ENCODE results near the gene MEGF8. TPM values are rescaled to one million over a fixed set of nuclear protein-coding genes. Genes with fewer than 3 reads are reported as not detected.
A peak's percentile ranks its signal among the peaks of the same experiment; 100 is the strongest.

MEGF8 gene
- total RNA-seq, 4 donors from 2014 or later = 12.5 to 150 (median 35.7) TPM

DNA sequence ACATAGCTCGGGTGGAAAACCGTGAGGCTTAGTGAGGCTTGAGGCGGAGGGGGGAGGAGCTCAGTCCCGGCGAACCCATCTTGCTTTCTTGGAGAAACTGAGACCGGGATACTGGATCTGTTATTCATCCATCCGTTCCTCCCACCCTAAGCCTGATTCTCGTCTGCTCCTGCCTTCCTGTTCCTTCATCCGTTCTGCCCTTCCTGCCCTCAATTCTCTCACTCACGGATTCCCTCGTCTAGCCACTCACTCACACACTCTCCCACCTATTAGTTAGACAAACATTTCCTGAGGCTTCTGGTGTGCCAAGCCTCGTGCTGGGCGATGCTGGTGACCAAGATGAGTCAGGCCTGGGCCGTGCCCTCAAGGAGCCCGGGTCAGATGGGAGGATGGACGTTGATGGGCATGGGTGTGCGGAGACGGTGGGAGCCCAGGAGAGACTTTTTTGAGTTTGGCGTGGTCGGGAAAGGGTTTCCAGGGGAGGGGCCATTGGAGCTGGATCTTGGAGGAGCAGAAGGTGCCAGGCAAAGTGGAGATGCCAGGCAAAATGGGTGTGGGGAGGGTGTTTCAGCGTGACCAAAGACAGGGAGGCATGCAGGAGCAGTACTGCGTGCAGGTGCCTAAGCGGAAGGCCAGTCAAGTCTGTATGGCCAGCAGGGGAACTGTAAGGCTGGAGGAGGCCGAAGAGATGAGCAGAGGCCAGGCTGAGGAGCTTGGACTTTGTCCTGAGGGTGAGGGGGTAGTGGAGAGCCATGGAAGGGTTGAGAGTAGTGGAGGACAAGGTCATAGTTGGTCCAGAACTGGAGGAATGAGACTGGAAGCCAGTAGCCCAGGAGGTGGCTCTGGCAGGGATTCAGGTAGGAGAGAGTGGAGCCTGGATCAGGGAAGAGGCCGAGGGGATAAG lies 72.1 kb downstream of the MEGF8 start:
- TF ChIP-seq, protein P1, sequence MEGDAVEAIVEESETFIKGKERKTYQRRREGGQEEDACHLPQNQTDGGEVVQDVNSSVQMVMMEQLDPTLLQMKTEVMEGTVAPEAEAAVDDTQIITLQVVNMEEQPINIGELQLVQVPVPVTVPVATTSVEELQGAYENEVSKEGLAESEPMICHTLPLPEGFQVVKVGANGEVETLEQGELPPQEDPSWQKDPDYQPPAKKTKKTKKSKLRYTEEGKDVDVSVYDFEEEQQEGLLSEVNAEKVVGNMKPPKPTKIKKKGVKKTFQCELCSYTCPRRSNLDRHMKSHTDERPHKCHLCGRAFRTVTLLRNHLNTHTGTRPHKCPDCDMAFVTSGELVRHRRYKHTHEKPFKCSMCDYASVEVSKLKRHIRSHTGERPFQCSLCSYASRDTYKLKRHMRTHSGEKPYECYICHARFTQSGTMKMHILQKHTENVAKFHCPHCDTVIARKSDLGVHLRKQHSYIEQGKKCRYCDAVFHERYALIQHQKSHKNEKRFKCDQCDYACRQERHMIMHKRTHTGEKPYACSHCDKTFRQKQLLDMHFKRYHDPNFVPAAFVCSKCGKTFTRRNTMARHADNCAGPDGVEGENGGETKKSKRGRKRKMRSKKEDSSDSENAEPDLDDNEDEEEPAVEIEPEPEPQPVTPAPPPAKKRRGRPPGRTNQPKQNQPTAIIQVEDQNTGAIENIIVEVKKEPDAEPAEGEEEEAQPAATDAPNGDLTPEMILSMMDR (IDR thresholded peaks at IDR 0.05) = no peak
- no peak for TF ChIP-seq POLR2A (IDR thresholded peaks at IDR 0.05)
- H3K27ac ChIP-seq = peak overlapping the region in 2 of 3 donors; percentile 51 to 52
- DNase-seq = peak in 1 of 2 donors; percentile 14
- intact Hi-C loops (cut with DNase I) = no loop called here
- H3K27me3 ChIP-seq = no peaks in the 10 kb centered on the region
- H3K4me3 ChIP-seq (replicated peaks in 1 of 3) = peak overlapping the region in 2 of 3 donors; percentile 10 to 40
- H3K36me3 ChIP-seq = no peaks in the 10 kb centered on the region
- 24 to 29% methylated on average over 25 of the region's 25 CpGs for WGBS, 2 donors
- peaks cover 12 to 28% of the 10 kb centered on the region in 2 donors for H3K4me1 ChIP-seq
- H3K9me3 ChIP-seq = no peaks in the 10 kb centered on the region

DNA sequence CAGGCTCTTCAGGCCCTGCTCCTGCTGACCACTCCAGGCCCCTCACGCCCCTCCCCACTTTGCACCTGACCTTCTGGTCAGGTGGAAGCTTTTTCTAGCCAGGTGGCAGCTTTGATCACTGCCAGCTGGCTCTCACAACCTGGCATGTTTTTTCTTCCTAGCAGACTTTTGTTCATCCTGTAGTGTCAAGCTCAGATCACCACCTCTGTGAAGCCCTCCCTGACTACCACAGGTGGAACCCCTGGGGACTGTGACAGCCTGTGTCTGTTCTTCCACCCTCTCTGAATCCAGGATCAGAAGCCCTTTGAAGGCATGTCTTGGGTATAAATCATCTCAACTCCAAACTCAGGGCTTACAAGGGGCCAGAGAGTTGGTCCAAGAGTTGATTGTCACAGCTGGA lies 75.0 kb downstream of the MEGF8 start:
- Histone ChIP-seq H3K36me3 (no peaks in the 10 kb centered on the region), H3K9me3 (no peaks in the 10 kb centered on the region), H3K4me3 (replicated peaks in 1 of 3) (no peak overlapping the region), H3K4me1 (peaks cover 13 to 28% of the 10 kb centered on the region in 2 donors), H3K27ac (no peak overlapping the region), H3K27me3 (no peaks in the 10 kb centered on the region)
- no peak for TF ChIP-seq POLR2A (IDR thresholded peaks at IDR 0.05)
- TF ChIP-seq, protein P1 (IDR thresholded peaks at IDR 0.05) = no peak
- no peak for DNase-seq
- WGBS, 2 donors = 93 to 100% methylated on average over 1 of the region's 1 CpG
- intact Hi-C loops (cut with DNase I) = no loop called here

DNA sequence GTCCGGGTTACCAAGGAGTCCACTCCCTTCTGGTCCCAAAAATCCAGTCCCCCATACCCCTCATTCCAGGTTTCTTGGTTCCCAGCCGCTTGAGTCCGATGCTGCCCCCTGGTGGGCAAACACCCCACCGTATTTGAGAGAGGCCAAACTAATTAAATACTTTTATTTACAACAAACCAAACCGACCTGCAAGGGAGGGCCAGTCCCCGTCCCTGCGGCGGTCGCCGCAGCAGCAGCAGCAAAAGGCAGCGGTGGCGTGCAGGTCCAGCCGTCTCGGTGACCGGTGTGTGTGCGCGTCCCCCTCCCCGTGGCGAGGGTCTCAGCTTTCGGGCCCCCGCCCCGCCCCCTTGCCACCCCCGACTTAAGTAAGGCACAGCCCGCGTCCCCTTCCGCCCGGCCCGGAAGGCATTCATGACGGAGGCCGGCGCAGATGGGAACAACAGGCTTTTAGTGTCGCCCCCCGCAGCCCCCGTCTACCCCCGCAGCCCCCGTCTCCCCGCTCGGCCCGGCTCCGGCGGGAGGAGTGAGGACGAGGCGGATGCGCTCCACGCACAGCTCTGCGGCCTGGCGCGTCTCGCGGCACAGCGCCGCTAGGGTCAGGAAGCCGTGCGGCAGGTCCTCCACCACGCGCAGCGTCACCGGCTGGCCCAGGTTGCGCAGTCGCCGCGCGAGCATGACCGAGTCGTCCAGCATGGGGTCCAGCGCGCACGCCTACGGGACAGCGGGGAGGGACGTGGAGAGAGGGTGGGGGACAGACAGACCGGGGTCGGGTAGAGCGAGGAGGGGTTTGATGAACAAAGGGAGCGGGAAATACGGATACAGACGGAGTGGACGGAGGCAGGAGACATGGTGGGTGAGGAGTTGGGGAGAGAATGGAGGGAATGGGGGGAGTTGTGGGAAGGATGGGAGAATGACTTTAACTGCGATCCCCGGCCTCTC lies 76.2 kb downstream of the MEGF8 start:
- no peaks in the 10 kb centered on the region for H3K36me3 ChIP-seq
- peak; percentile 78 to 83 for DNase-seq
- intact Hi-C loops (cut with DNase I) = no loop called here
- H3K4me1 ChIP-seq = peaks cover 13 to 24% of the 10 kb centered on the region in 2 donors
- no peaks in the 10 kb centered on the region for H3K9me3 ChIP-seq
- TF ChIP-seq POLR2A (IDR thresholded peaks at IDR 0.05) = peak in 1 of 2 donors; percentile 51
- TF ChIP-seq, protein P1 (IDR thresholded peaks at IDR 0.05) = peak; percentile 52 to 77 (median 62)
- H3K27ac ChIP-seq = peak overlapping the region in 2 of 3 donors; percentile 30 to 42
- WGBS, 2 donors = 1 to 3% methylated on average over 37 to 62 of the region's 80 CpGs
- H3K4me3 ChIP-seq (replicated peaks in 1 of 3) = peak overlapping the region in 1 of 3 donors; percentile 54
- H3K27me3 ChIP-seq = no peaks in the 10 kb centered on the region

- Histone ChIP-seq H3K27ac (no peak overlapping the region), H3K9me3 (no peaks in the 10 kb centered on the region), H3K4me1 (peaks cover 13 to 20% of the 10 kb centered on the region in 2 donors), H3K36me3 (no peaks in the 10 kb centered on the region), H3K4me3 (replicated peaks in 1 of 3) (peak overlapping the region in 1 of 3 donors; percentile 54), H3K27me3 (no peaks in the 10 kb centered on the region)
- TF ChIP-seq POLR2A (IDR thresholded peaks at IDR 0.05) = no peak
- TF ChIP-seq, protein P1 (IDR thresholded peaks at IDR 0.05) = no peak
- intact Hi-C loops (cut with DNase I) = no loop called here
- 47 to 50% methylated on average over 24 to 33 of the region's 34 CpGs for WGBS, 2 donors
- no peak for DNase-seq
Observed at GRCh38 chr19:42402376-42403116, 77.1 kb downstream of the MEGF8 start.
